ENCODE results near the gene CD248.

- TF ChIP-seq, protein P1, sequence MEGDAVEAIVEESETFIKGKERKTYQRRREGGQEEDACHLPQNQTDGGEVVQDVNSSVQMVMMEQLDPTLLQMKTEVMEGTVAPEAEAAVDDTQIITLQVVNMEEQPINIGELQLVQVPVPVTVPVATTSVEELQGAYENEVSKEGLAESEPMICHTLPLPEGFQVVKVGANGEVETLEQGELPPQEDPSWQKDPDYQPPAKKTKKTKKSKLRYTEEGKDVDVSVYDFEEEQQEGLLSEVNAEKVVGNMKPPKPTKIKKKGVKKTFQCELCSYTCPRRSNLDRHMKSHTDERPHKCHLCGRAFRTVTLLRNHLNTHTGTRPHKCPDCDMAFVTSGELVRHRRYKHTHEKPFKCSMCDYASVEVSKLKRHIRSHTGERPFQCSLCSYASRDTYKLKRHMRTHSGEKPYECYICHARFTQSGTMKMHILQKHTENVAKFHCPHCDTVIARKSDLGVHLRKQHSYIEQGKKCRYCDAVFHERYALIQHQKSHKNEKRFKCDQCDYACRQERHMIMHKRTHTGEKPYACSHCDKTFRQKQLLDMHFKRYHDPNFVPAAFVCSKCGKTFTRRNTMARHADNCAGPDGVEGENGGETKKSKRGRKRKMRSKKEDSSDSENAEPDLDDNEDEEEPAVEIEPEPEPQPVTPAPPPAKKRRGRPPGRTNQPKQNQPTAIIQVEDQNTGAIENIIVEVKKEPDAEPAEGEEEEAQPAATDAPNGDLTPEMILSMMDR (IDR thresholded peaks at IDR 0.05), result no peak
- no peak for TF ChIP-seq POLR2A (IDR thresholded peaks at IDR 0.05)
- TF ChIP-seq EP300 (IDR thresholded peaks at IDR 0.05), result no peak
Measured at GRCh38 chr11:66299186-66299585, 17.7 kb downstream of the CD248 start.
